ENCODE measurements around the gene CBFB.

DNA sequence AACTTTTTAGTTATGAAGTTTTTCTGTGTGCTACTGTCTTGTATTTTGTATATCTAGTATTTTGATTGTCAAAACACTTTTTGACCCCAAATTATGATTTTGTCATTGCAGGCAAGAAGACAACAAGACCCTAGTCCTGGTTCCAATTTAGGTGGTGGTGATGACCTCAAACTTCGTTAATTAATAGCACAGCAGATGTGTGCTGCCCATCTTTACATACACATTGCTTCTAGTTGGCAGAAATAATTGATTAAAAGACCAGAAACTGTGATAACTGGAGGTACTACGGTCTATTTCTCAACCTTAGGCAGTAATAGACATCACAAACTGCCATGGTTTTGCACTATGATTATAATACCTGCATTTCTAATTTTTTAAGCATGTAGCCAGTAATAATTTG is 69.7 kb downstream of the CBFB start:
- TF ChIP-seq CTCF (IDR thresholded peaks at IDR 0.05) = no peak
- TF ChIP-seq POLR2AphosphoS5 (IDR thresholded peaks at IDR 0.05) = no peak
- TF ChIP-seq POLR2A (IDR thresholded peaks at IDR 0.05) = no peak
